OCI-LY1 (cell line): ENCODE data around the gene KLHL29.

Experiments
- CTCF ChIP-seq: fragments of 200-600 bp; sonication (generic), shearing (Covaris generic); IDR thresholded peaks from 2 replicates; pipeline ENCODE4 v1.5.1; 2017; ENCODE audit warnings: mild to moderate bottlenecking, antibody characterized with exemption, low read length, moderate library complexity, mixed read lengths
- EZH2 ChIP-seq: fragments of 200-600 bp; sonication (generic), shearing (Covaris generic); IDR thresholded peaks from 2 replicates; pipeline ENCODE4 v1.8.0; 2017; ENCODE audit warnings: borderline replicate concordance, mixed run types, mild to moderate bottlenecking, antibody characterized with exemption, low read length, moderate library complexity, mixed read lengths

- TF ChIP-seq CTCF (no peak), EZH2 (no peak)
These were observed 151.3 kb downstream of the KLHL29 start for GRCh38 chr2:23536326-23536725.
